NCI-H510A (cell line): Measurements from ENCODE around the gene CLDND1.

Source experiments
- DNase-seq: peaks from one replicate; lab custom pipeline; 2025; lab: John Stamatoyannopoulos, UW

The CLDND1 gene

DNA sequence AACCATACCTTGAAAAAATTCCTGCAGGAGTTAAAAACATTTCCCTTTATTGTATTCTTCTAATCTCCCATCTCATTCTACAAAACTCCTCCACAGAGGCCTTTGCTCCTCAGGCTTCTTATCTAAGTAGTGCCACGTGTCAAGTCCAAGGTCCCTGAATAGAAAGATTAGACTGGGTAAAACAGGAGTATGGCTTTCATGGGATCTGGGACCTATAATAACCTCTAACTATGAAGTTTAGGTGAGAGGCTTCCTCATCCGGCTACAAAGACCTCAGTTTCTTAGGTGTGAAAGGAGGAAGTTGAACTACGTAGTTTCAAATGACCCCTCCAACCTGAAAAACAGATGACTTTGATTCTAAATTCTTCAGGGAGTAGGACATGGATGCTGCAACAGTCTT, 29.1 kb upstream of the CLDND1 start:
- no peak for DNase-seq

DNA sequence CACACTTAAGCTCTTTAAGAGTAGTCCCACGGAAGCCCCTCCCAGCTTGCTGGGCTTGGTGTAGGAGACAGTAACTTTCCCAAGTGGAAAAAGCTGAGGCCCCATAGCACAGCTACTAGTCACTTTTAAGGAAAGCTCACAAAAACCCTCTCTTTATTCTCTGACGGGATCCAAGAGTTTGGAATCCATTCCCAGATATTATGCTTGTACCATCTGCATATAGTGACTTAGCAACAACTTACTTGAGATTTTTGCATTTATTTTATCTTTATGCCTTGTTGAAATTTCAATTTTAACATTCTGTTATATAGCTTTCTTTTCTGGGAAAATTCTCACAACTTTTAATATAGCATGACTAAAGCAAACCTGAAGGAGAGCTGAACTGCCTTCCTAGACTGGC, 28.5 kb upstream of the CLDND1 start:
- no peak for DNase-seq

DNA sequence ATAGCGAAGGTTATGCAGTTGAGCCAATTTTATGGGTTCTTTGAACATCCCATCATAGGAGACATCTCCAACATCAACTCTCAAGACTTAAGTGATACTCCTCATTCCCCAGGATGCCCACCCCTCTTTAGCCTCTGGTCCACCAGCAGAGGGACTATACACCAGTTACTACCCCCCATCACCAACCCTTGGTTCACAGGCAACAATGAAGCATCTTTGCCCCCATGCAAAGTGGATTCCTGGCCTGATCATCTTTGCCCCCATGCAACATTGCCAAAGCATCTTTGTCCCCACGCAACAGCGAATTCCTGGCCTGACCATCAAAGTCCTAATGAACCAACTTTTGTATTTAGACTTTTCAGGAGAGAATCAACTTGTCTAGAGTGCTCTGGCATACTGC, 28.1 kb upstream of the CLDND1 start:
- no peak for DNase-seq

DNA sequence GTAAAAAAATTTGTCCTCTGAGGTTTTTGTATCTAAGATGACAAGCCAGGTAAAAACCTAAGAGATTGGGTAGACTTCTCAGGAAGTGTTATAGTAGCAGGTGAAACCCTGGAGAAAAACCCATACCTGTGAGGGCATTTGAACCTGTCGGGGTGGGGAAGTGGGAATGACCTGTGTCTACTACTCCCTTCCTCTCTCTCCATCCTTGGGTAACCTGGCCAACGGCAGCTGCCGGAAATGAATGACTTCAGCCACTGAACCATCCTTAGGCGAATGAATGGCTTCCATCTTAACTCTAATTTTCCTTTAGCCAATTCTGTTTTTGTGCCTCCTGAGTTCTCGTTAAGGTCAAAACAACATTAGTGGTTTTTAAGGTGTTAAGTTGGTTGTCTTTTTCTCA, 25.8 kb upstream of the CLDND1 start:
- no peak for DNase-seq

DNA sequence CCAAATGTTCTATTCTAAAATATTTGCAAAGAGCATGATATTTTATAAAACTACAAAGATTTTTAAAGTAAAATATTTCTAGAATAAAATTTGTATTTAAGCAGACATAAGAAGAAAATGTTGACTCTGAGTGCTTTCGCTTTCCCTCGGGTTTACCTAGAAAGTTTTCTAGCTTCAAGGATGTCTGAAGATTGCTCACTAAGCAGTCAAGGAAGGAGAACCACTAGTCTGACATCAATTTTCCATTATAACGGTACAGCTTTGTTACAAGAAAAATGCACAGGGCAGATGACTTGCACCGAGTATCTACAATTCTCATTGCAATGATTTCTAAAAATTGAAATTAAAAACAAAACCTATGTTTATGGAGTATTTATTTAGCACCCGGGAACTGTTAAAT, 23.2 kb upstream of the CLDND1 start:
- no peak for DNase-seq

DNA sequence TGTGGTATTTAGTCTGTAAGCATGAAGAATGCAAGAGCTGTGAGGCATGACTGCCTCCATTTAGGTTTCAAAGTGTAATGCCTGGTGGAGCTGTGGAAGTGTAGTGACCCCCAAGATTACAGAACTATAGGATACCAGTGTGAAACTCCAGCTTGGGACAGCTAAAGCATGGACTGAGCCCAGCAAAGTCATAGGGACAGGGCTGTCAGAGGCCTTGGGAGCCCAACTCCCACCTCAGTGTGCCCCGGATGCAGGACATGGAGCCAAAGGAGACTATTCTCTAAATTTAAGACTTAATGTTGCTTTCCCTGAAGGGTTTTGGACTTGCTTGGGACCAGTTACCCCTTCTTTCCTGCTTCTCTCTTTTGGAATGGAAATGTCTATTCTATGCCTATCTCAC, 19.9 kb upstream of the CLDND1 start:
- DNase-seq = no peak

DNA sequence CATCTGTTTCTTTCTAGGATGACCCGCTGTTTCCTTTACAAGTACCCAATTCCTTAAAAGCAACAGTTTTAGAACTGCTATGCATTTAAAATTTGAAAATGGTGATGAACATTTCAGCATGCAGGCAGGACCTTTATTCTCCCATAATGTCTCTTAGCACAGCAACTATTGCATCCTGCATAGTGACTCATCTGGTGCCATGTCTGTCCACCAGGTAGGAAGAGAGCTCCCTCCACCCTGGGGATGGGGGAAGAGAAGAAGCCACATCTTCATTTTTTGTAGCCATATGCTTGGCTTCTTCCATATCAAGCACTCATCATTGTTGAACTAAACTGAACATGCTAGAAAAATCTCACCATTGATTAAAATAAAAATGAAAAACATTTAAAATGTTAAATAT, 19.0 kb upstream of the CLDND1 start:
- no peak for DNase-seq

DNA sequence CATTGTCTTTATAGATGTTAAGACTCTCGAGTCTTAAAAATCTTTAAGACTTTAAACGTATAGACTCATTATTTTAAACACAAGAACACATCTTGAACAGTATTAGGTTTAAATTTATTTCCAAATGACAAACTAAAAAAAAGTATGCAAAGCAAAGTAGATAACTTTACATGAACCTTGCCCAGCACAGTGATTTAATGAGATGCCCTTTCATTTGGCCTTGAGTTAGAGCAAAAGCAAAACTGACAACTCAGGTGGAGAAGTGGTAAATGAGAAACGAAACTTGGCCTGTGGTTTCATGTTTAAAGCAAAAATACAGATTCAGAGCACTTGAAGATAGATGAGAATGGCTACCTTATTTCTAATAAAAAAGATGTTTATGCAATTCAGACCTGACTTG, 17.6 kb upstream of the CLDND1 start:
- DNase-seq = no peak

DNA sequence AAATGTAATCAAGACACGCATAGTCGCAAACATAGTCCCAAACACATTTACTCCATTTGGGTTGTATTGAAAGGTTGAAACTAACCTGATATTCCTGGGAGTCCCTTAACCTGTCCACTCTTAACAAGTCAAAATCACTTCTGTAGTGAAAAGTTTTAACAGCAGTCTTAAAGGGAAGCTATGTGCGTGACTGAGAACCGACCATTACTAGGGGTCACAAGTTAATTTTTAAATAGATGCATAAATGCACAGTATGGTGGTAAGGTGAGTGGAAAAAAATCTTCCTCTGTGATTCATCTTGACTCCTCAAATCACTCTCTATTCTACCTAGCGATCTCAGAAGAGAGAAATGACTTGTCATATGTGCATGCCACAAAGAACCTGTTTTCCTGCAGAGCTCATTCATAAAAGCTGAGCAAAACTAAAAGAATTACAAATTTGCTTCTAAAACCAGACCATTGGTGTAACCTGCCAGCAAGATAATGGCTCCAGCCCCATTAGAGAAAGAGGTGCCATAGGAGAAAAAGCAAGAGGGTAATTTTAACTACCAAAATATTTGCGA, 13.8 kb upstream of the CLDND1 start:
- DNase-seq = no peak

DNA sequence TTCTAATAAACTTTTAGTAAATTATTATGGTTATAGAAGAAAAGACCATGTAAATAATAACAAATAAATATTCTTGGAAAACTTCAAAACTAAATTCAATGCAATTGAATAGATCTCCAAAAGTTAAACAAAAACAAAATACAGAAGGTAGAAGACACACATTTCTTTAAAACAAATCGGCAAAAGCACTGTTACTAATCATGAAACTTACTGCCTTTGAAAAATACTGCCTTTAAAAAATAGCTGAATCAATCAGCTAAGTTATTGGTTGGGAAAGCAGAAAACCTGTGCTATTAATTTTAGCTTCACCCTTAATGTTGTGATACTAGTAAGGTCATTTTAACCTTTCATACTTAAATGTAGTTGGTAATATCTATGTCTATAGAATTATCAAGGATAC, 12.0 kb upstream of the CLDND1 start:
- DNase-seq = no peak

DNA sequence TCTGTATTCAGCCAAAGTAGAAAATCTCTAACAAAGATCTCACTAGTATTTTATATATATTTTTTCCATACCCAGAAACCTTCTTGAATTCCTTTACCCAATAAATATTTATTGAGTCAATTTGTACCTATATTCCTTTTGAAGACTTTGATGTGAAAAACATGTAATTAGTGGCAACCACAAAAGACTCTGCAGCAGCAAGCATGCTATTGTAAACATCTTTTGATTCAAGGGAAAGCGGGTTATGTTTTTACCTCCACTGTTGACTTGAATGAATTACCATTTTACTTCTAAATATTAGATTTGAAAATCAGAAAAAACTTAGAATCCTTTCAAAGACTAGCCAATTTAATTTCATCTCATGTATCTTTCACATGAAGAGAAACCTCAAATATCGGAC, 11.5 kb upstream of the CLDND1 start:
- no peak for DNase-seq

DNA sequence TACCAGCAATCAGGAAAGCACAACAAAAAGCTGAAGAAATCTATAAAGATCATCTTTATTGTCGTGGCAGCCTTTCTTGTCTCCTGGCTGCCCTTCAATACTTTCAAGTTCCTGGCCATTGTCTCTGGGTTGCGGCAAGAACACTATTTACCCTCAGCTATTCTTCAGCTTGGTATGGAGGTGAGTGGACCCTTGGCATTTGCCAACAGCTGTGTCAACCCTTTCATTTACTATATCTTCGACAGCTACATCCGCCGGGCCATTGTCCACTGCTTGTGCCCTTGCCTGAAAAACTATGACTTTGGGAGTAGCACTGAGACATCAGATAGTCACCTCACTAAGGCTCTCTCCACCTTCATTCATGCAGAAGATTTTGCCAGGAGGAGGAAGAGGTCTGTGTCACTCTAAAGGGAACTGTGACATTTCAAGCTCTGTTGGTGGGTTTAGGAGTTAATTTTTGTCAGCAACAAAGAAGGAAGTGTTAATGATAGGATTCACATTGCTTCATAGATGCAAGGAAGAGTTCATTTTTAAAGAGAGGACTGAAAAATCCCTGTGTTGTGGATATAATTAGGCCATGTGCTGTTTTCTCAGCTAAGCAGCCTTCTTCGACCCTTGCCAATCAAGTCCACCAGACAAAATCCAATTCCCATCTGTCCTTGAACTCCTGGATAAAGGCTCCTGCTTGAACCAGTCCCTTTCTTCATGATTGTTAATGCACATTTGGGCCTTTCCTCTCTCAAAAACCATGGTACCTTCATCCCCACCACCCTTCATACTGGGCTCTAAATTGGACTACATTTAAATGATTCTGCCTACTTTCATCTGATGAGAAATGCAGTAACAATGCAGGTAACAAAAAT, 10.2 kb upstream of the CLDND1 start:
- DNase-seq = no peak

DNA sequence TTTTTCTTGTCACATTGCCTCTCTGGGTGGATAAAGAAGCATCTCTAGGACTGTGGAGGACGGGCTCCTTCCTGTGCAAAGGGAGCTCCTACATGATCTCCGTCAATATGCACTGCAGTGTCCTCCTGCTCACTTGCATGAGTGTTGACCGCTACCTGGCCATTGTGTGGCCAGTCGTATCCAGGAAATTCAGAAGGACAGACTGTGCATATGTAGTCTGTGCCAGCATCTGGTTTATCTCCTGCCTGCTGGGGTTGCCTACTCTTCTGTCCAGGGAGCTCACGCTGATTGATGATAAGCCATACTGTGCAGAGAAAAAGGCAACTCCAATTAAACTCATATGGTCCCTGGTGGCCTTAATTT, 9.6 kb upstream of the CLDND1 start:
- no peak for DNase-seq

DNA sequence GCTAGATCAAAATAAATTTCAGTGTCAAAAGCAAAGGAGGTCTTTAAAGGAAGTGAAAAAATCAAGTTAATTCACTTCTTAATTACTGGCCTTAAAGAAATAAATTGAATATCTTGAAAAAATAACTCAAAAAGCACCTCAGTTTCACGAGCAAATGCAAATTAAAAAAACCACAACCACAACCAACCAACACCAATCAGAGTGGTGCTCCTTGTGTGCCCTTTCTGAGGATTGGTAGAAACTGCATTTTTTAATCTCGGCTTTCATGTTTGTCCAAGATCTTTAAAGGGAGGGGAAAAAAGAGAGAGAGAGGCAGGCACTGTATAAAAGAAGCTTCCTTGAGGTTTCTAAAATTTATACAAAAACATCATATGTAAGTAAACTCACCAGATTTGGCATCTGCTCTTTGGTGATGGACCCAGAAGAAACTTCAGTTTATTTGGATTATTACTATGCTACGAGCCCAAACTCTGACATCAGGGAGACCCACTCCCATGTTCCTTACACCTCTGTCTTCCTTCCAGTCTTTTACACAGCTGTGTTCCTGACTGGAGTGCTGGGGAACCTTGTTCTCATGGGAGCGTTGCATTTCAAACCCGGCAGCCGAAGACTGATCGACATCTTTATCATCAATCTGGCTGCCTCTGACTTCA, 9.0 kb upstream of the CLDND1 start, which contains the start of gene GPR15:
TSS of gene GPR15 (plus strand) at position 357 of the 653 bp plus-strand sequence. CDS start at position 413, 56 bp downstream.
- DNase-seq = no peak

DNA sequence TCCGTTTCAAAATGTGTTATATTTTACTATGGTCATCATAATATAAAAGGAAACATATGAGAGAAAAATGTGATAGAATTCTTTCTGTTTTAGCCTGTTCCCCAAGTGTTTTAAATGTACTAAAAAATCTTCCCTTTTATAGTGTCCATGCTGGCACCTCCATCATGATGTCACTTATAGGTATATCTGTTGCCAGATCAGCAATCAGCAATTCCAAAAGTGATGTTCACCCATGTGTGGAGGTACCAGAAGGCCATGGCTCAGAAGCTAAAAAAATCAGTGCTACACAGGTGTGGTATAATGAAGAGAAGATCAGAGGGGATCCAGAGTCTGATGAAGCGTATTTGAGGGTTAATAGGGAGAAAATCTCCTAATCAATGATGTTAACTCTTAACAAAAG, 8.0 kb upstream of the CLDND1 start:
- DNase-seq = no peak

DNA sequence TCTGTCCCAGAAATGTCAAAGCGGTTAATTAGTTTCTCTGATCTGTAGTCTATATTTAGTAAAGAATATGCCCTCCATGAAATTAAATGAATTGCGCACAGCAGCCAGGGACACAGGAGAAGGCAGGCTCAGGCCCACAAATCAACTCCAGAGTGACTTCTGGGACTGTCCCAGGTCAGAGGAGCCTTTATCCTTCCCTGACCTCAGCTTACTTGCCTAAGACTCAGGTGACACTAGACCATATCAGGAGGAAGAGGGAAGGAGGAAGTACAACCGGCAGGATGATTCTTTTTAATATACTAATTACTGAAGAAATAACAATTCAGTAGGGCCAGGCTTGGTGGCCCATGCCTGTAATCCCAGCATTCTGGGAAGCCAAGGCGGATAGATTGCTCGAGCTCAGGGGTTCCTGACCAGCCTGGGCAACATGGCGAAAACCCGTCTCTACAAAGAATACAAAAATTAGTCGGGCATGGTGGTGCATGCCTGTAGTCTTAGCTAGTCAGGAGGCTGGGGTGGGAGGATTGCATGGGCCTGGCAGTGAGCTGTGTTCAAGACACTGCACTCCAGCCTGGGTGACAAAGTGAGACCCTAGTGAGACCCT, 7.3 kb upstream of the CLDND1 start:
- no peak for DNase-seq

DNA sequence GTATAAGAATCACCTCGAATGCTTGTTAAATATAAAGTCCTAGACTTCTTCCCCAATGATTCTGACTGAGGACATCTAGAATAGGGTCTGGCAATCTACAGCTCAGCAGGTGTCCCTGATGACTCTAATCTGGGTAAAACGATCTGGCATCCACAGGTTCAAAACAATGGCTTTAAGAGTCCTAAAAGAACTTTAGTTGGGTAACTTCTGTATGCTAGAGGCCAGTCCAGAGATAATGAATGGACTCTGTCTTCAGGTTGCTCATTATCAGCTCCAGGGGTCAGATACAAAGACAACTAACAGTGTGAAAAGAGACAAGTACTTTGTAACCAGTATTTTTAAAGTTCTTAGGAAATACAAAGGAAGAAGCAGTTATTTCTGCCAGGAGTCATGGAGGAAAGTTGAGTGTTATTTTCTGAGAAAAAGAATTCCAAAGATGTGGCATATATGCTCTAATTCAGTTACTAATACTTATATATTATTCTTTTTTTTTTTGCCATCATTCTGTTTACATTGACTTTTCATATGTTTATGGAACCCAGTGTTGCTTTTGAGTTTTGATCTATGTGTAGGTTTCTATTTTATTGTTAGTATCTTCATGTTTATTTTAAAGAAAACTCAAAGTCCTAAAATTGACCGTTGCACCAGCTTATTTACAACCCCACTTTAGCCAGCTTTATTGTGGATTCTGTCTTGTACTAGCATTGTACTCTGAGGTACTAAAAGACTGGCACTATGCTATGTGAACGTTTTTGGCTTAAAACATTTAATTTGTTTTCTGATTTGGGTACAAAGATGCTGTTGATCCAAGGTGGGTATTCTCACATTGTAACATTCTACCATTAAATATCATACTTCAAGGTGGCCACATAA, 6.0 kb upstream of the CLDND1 start:
- no peak for DNase-seq

DNA sequence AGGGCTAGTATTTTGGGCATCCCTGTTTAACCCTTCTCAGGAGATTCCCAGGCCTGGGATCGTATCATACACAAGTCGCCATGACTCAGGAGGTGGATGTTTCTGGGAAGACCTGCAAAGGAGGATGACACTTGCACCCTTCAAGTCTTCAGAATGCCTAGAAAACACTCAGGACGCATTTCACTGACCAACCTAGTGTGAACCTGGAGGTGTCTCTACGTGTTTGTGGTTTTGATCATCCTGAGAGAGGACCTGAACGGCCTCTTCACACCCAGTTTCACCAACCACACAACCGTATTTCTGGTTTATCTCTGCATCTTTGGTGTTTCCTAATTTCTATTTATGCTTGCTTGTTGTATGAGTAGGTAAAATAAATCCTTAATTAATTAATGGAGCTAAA, 2.8 kb upstream of the CLDND1 start:
- no peak for DNase-seq

DNA sequence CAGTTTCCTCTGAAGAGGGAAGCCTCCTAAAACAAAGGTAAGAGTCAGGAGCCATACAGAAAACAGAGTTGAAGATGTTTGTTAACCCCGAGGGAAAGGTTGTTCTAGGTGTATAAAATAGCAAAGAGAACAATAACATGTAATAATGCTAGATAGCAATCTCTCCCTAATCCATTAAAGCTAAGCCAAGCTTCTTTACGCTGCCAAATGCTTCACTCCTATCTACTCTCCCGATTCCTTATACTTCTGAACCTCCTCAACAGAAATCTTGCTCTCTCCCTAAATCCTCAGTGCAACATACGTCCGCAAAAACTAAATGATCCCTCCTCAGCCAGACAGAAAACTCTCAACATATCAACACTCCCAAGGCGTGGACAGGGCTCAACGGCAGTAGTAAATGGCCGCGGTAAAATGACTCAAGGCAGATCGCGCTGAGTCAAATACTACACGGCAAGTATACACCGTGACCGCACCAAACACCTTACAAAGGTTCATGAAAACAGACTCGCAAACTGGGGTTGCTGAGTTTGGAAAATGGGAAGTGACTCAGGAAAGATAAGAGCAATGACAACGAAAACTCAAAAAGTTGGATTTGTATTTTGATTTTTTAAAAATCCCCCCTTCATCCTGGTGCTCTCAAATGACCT, 682 bp downstream of the CLDND1 start:
- no peak for DNase-seq

DNA sequence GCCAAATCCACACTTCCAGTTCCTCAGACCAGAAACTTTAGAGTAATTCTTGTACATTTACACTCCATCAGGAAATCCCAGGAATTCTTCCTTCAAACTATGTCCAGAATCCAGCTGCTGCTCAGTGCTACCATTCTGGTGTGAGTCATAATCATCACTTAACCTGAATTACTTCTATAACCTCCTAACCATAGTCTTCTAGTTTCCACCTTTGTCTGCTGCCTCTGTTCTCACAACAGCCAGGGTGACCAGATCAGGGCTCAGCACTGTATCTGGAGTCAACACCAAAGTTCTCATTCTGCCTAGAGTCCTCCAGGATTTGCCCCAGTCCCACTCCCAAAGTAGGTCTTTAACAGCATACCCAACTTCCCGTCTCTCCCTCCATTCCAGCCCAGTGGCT, 3.4 kb downstream of the CLDND1 start:
- no peak for DNase-seq

DNA sequence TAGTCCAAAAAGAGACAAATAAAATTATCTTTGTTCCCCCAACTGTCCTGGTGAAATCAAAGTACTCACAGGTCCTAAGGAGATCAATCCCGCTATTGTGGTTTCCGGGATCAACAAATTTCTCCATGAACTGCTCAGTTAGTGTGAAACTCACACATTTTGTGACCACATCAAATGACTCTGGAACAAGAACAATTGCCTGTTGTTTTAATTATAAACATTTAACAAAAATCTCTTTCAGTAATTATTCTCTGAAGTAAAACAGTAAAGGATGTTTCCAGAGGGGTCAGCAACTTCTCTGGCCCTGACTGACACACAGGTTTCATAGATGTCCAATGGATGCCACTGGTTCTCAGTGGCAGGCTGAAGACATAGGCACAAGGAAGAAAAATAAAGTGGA, 3.9 kb downstream of the CLDND1 start:
- DNase-seq = no peak

DNA sequence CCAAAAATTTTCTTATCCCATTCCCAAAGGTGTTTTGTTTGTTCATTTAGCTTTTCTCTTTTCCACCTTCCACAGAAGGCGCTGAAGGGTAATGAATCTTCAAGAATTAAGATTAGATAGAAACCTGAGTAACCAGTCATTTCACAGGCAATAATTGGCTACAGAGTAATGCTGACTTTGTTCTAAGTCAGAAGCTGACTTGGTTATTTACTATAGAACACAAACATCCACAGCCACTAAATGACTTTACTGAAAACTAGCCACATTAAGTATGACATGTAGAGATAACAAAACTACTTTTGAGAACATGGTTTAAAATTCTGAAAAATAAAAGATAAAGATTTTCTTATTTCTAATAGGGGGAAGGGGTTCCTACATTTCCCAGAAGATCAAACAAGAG, 7.8 kb downstream of the CLDND1 start:
- no peak for DNase-seq
